ENCODE results near the gene PPP6R3.

GRCh38 chr11:68457898-68458249 lies 2.7 kb upstream of the PPP6R3 start:
- TF ChIP-seq CTCF (conservative IDR thresholded peaks at IDR 0.05), result no peak
- TF ChIP-seq EZH2 (IDR thresholded peaks at IDR 0.05; ENCODE audit: low read depth), result no peak
